NCI-H187 (cell line): ENCODE results near the gene SSBP4.
"Not testable (repeated sequence)": the region's sequence is repeated elsewhere in the genome, so short reads cannot be mapped to it uniquely, and the experiment has no call there.

Experiments used
- DNase-seq, 2 experiments: peaks; one replicate each; lab custom pipeline; 2025; lab: John Stamatoyannopoulos, UW

Gene SSBP4

GRCh38 chr19:18419195-18419698 is at the start of gene SSBP4:
Gene SSBP4 (plus strand): TSS chr19:18419398. CDS start chr19:18419649, 251 bp downstream.
- DNase-seq = no peak

- DNase-seq = no peak
These were observed 45.7 kb upstream of the SSBP4 start for GRCh38 chr19:18373407-18373891.

- no peak for DNase-seq
These were observed 45.1 kb upstream of the SSBP4 start for GRCh38 chr19:18373892-18374629.

GRCh38 chr19:18377026-18377425 is 42.2 kb upstream of the SSBP4 start:
- no peak for DNase-seq

GRCh38 chr19:18379803-18380747 is 39.1 kb upstream of the SSBP4 start:
- DNase-seq = no peak

- DNase-seq = no peak
These were observed 38.4 kb upstream of the SSBP4 start for GRCh38 chr19:18380843-18381242.

- DNase-seq = not testable (repeated sequence)
These were observed 35.6 kb upstream of the SSBP4 start for GRCh38 chr19:18383622-18384021.

- DNase-seq = no peak
These were observed 34.4 kb upstream of the SSBP4 start for GRCh38 chr19:18384775-18385174.

- no peak for DNase-seq
These were observed 33.9 kb upstream of the SSBP4 start for GRCh38 chr19:18385359-18385674.

- DNase-seq = no peak
These were observed 33.3 kb upstream of the SSBP4 start, which contains the start of gene GDF15 for GRCh38 chr19:18385675-18386542. Gene GDF15 (plus strand): TSS chr19:18386158. CDS start chr19:18386190, 32 bp downstream.

GRCh38 chr19:18386543-18387271 is 32.5 kb upstream of the SSBP4 start:
- DNase-seq = no peak

GRCh38 chr19:18388100-18388959 is 30.9 kb upstream of the SSBP4 start:
- peak in 1 of 2 experiments; percentile 18 for DNase-seq

- DNase-seq = no peak
These were observed 30.1 kb upstream of the SSBP4 start for GRCh38 chr19:18388960-18389725.

- DNase-seq = no peak
These were observed 29.5 kb upstream of the SSBP4 start for GRCh38 chr19:18389726-18390064.

- no peak for DNase-seq
These were observed 28.9 kb upstream of the SSBP4 start for GRCh38 chr19:18390065-18390907.

GRCh38 chr19:18391509-18392075 is 27.6 kb upstream of the SSBP4 start:
- no peak for DNase-seq

GRCh38 chr19:18392417-18392816 is 26.8 kb upstream of the SSBP4 start:
- DNase-seq = no peak

GRCh38 chr19:18392926-18393325 is 26.3 kb upstream of the SSBP4 start:
- no peak for DNase-seq
